Stimulated activated CD4-positive, alpha-beta T cell treated with anti-CD3 and anti-CD28 coated beads, Interleukin-1b, Interleukin-23, amount 100 ng/mL, for 24 hours (primary cell): Measurements from ENCODE around the gene KATNAL2.
A peak's percentile ranks its signal among the peaks of the same experiment; 100 is the strongest.

ENCODE experiments used
- DNase-seq, 4 experiments: peaks; one replicate each; pipeline ENCODE4 v3.0.0-alpha.2; 2020; ENCODE audit warnings: low read depth in 4 of 4, low spot score in 1 of 4

The KATNAL2 gene, protein sequence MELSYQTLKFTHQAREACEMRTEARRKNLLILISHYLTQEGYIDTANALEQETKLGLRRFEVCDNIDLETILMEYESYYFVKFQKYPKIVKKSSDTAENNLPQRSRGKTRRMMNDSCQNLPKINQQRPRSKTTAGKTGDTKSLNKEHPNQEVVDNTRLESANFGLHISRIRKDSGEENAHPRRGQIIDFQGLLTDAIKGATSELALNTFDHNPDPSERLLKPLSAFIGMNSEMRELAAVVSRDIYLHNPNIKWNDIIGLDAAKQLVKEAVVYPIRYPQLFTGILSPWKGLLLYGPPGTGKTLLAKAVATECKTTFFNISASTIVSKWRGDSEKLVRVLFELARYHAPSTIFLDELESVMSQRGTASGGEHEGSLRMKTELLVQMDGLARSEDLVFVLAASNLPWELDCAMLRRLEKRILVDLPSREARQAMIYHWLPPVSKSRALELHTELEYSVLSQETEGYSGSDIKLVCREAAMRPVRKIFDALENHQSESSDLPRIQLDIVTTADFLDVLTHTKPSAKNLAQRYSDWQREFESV

DNA sequence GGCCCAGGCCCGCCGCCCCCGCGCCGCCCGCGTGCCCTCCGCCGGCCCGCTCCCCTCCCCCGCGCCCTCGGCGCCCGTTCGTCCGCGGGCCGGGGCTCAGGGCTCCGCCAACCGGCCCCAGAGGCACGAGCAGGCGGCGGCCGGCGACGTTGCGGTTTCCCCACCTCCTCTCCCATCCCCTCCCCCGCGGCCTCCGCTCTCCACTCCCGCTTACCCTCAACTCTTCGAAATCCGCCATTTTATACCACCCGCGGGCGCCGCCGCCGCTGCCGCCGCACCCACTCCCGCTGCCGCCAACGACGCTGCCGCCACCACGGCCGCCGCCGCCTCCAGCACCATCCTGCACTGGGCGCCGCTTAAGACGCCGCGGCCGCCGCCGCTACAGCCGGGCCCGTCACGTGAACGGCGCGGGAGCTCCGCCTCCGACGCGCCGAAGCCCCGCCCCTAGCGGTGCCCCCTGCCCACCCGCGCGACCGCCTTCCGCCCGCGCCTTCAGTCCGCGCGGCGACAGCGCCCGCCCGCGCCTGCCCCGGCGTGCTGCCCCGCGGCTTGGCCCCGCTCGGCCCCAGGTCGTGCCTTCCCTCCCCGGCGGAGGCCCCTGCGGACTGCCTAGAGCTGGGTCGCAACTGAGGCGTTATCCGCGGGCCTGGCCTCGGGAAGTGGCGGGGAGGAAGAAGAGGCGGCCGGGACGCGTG lies at the start of gene KATNAL2, which contains the start of gene PIAS2:
TSS of gene KATNAL2 (plus strand) at position 495 of the 695 bp plus-strand sequence. CDS start 29,271 bp downstream, outside the sequence.
TSS of gene PIAS2 (minus strand) at position 400 of the 695 bp plus-strand sequence. CDS start at position 238, 162 bp downstream.
- peak; percentile 38 to 65 (median 58) for DNase-seq

DNA sequence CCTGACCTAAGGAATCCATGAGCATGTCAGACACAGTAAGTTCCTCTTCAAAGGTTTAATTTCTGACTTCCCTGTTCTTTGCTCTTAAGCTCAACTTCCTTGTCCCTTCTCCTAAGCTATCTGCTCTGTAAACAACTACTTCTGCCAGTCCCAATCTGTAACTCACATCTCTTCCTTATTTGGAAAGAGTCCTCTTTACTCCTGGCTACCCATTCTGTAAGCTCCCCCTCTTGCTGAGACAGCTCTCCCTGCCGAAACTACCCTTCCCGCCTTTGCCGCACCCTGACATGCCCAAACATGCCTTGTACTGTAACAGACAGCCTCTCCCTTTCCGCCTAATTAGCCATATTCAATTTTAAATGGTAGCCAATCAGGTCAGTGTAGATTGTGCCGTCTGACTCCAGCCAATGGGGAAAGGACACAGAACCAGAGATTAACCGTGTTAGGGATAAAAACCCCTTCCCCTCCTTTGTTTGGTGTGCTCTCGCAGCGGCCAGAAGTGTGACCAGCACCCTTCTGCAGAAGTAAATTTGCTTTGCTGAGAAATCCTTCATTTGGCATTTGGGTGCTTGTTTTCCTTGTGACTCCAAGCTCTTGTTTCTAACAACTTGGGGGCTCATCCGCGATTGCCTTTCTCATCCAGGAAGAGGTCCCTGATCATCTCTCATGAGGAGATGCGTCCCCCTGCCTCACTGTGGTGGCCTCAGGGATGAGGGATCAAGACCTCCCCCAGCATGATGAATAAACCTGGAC lies 49.1 kb upstream of the KATNAL2 start:
- no peak for DNase-seq

DNA sequence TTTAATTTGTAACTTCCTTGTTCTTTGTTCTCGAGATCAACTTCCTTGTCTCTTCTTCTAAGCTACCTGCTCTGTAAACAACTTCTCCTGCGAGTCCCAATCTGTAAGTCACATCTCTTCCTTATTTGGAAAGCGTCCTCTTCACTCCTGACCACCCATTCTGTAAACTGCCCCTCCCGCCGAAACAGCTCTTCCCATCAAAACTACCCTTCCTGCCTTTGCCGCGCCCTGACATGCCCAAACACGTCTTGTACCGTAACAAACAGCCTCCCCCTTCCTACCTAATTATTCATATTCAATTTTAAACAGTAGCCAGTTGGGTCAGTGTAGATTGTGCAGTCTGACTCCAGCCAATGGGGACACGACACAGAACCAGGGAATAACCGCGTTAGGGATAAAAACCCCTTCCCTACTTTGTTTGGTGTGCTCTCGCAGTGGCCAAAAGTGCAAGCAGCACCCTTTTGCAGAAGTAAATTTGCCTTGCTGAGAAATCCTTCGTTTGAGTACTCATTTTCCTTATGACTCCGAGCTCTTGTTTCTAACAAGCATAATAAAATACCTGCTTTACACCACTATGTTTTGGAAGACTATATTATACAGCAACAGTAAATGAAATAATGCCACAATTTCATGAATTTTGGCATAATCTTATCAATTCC lies 39.9 kb upstream of the KATNAL2 start:
- DNase-seq: no peak

DNA sequence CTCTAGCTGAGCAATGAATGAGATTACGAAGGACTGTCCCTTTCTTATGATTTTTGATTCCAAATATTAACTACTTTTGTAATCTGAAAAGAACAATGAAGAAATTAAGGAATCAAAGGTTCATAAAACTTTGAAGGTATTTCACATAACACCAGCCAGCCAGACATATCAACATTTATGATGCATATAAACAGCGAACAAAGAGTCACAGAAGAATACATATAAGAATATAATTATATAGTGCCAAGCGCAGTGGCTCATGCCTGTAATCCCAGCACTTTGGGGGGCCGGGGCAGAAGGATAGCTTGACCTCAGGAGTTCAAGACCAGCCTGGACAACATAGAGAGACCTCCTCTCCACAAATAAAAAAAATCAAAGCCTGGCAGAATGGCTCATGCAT lies 34.2 kb upstream of the KATNAL2 start:
- no peak for DNase-seq

DNA sequence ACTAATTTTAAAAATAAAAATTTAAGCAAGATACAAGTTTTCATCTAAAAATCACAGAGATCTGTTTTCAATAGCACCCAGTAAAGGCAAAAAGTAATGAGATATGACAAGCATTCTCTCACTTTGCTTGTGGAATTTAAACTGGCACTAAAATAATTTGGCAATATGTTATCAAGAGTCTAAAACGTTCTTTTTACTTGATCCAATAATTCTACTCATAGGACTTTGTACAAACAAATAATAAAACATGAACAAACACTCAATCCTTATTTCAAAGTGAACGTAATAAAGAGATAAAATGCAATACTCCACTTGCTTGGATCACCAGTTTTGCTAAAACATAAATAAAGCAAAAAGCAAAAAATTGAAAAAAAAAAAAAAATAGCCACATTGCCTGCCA lies 30.5 kb upstream of the KATNAL2 start:
- DNase-seq: no peak

DNA sequence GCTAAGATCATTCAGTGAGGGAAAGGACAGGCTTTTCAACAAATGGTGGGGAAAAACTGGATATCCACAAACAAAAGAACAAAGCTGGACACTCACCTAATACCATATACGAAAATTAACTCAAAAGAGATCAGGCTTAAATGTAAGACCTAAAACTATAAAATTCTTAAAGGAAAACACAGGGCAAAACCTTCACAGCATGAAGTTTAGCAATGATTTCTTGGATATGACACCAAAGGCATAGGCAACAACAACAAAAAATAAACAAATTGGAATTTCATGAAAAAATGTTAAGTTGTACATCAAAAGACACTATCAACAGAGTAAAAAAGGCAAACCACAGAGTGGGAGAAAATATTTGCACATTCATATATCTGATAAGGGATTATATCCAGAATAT lies 28.4 kb upstream of the KATNAL2 start:
- DNase-seq: no peak

DNA sequence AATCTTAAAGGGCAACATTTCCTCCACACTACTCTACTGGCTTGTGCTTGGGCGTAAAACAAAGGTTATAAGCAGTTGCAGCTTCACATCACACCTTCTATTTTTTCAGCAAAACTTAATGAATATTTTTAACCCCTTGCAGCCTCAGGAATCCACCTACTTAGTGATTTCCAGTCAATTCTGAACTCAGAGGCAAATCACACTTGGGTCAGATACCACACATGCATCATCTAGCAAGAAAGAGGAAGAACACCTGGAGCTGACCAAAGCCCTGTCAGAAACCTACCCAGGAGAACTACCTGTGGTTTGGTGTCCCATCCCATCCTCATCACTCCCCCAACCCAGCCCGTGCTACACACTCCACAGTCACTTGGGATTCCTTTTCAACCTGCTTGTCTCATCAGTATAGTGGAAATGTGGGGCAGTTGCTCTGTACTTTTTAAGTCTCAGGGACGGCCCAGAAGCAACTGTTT lies 25.6 kb upstream of the KATNAL2 start:
- no peak for DNase-seq

DNA sequence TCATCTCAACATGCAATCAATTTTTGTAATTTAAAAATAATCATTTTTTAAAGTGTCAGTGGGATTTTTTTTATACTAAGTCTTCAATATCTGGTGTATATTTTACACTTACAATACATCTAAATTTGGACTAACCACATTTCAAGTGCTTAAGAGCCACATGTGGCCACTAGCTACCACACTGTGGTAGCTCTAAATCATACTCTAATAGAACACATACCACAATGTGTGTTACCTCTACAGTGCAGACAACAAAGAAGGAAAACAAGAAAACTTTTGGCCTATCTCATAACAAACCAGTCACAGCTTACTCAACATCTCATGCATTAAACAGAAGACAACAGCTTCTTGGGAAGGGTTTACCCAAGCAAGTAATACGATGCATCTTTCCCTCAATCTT lies 24.6 kb upstream of the KATNAL2 start:
- no peak for DNase-seq

DNA sequence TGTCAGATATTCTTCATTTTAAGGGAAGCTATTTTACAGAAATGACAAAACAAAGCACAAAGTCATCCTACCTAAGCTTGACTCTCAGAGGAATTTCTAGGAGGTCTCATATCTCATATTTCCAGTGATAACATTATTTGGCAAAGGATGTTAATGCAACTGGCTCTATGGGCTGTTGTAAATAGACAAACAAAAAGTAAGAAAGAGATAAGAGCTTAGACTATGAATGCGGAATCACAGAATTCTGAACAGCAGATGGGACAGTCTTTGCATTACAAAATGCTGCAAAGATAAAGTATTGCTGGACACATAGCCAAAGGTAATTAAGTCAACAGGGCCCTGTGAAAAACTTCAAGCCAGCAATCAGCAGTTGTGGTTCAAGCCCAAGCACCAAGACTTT lies 24.0 kb upstream of the KATNAL2 start:
- no peak for DNase-seq

DNA sequence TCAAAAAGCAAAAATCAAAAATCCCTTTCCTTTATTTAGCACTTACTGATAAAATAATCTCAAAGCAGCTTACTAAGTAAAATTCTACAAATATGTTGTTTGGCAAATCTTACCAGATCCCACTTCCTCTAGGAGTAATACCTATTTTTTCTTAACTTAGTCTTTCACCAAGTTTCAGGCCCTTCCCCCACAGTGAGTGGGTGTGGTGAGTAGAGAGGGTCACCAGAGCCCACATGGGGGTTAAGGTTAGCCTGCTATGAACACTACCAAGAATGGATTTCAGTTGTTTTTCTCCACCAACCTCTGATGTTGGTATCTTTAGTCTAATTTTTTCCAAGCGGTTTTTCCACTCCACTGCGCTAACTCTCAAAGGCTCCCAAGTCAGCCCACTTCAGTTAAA lies 23.3 kb upstream of the KATNAL2 start:
- no peak for DNase-seq

DNA sequence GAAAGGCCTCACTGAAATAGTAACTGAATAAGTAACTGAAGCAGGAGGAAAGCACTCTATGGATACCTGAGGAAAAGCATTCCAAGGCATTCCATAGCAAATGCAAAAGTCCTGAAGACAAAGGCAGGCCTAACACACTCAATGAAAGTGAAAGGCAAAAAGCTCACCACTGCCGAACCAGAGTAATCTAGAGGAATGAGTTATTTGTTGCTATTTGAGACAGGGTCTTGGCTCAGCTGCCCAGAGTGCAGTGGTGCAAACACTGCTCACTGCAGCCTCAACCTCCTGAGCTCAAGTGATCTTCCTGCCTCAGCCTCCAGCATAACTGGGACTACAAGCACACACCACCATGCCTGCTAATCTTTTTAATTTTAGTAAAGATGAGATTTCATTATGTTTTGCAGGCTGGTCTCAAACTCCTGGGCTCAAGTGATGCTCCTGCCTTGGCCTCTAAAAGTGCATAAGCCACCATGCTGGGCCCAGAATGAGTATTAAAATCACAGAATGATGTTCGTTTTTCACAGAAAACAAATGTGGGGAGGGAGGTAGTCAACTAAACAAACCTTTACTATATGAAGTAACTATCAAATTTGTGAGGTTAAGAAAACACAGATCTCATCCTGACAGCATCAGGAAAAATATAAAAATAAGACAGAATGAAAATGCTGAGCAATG lies 18.0 kb upstream of the KATNAL2 start:
- DNase-seq: no peak

DNA sequence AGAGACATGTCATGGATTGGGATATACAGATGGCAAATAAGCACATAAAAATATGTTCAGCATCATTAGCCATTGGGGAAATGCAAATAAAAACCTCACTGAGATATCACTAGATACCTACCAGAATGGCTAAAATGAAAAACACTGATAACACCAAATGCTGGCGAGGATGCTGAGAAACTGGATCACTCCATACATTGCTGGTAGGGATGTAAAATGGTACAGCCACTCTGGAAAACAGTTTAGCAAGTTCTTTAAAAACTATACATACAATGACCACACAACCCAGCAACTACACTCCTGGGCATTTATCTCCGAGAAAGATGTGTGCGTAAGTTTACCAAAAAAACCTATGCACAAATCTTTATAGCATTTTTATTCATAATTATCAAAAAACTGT lies 14.0 kb upstream of the KATNAL2 start:
- DNase-seq: no peak

DNA sequence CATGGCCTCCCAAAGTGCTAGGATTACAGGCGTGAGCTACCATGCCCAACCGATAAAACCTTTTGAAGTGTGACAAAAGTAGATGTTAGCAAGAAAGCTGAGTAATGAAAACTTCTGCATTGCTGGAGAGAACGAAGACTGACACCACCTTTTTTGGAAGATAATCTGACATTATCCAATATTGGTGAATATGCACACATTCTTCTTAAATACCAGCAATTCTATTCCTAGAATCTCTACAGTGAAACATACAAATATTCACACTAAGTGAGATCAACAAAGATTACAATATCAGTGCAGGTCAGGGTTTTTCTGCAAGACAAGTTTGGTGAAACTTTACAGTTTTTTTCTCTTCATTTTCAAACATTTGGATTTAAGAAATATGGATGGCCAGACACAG lies 7.9 kb upstream of the KATNAL2 start:
- no peak for DNase-seq

DNA sequence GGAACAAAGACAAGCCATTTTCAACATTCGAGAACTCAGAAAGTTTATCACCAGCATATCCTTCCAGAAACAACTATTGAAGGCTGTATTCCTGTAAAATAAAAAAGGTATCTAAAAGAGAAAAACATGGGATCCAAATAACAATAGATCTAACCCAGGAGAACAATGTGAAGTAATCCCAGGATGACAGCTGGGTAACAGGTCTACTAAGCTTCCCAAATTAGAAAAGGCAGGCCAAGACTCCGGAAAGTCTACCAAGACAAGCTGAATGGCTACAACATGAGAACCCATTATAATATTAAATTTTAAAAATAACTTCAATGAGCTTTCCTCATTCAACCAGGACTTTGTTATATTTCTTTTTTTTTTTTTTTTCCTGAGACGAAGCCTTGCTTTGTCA lies 6.5 kb upstream of the KATNAL2 start:
- DNase-seq: no peak

DNA sequence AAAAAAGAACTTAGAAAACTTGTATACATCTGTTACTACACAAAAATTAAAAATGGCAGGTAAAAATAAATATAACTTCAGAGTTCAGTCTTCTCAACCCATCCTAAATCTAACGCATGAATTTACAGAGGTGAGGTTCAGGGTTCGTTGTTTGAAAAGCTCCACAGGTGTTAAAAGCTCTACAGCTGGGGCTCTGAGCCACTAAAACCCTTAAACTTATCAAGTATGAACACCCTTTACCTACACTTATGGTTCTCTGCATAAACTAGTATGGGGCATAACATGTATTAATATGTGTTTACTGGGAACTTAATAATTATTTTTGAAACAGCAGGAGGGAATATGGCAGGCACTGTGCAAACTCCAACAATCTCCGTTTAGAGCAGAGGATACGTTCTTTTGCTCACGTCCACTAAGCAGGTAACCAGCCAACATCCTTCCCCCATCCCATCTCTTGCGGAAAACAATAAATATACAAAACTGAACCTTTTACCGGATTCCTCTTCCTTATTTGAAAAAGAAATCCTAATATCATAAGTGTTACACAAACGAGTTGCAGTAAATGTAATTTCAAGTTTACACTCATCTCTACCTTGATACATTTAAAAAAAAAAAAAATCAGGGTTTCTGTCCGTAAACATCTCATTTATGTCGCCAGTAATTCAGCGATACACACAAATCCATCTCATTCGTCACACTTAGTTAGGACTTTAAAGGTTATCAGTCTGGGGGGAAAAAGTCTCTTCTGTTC lies 1.4 kb upstream of the KATNAL2 start:
- no peak for DNase-seq

DNA sequence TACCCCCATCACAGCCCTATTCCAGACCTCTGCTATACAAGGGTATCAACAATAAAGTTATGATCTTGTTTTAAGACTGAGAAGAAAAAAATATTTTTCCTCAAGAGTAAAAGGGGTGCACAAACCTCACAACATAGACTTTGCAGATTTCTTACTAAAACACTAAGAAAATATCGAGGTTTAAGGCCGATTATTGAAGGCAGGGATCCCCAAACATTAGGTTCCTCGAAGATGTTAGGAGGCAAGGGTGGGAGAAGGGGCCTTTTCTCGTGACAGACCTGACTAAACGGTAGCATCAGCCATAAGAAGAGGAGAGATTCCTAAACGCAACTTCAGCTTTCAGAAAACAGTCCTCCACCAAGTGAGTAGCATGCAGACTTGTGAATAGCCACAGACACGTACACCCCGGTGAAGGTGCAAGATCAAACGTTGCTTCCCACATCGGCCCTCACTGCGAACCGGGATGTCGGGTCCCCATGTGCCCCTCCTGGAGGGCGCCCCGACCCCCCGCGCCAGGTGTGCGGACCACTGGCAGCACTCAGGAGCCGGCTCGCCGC lies 773 bp upstream of the KATNAL2 start:
- peak in 1 of 4 experiments; percentile 19 for DNase-seq

DNA sequence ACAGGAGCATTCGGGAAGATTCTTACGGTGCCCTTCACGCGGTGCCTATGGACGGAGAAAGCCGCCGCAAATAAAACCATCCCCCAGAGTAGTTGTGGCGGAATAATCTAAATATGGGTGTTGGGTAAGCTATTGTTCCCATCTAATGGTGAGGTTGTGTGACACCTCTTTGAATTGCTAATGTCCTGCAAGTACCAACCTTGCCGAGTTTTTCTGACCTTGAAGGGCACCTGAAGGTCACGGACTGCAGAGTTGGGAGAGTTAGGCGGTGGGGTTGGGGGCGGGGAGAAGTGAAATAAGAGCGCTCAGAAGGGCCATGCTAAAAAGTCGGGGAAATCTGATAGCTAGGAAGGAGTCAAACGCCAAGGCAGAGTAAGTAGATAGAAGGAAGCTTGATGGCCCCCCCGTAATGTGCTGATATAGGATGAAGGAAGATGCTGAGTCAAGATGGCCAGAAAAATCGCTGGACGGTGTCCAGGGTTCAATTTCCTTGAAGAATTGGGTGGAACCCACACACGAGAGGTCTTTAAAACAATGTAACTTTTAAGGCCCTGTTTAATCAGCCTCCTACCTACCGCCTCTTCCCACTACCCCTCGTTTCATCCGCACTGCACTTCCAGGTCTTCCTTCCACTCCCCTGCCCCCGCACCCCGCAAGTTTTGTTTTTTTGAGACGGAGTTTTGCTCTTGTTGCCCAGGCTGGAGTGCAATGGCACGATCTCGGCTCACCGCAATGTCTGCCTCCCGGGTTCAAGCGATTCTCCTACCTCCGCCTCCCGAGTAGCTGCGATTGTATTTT lies 600 bp downstream of the KATNAL2 start:
- DNase-seq: no peak

DNA sequence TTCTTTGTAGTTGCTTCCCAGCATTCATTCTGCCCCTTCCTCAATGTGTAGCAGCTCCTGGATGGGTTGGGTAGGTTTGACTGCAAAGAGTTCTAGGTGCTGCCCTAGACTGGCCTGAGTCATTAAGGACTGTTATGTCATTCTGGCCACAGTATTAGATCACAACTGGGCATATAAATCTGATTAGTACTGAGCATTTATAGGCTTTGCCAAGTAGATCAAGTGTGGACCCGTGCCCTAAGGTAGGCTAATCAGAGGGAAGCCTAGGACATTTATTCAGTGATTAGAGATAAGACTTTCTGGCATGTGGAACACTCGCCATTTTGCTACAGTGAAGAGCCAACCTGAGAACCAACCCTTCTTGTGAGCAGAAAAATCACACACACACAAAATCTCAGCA lies 2.7 kb downstream of the KATNAL2 start:
- no peak for DNase-seq
